ELR (cell line): ENCODE results near the gene CLIC1.

Experiments
- DNase-seq: peaks from one replicate; pipeline ENCODE4 v3.0.0-alpha.2; 2015; ENCODE audit warnings: low read depth

Gene CLIC1

DNA sequence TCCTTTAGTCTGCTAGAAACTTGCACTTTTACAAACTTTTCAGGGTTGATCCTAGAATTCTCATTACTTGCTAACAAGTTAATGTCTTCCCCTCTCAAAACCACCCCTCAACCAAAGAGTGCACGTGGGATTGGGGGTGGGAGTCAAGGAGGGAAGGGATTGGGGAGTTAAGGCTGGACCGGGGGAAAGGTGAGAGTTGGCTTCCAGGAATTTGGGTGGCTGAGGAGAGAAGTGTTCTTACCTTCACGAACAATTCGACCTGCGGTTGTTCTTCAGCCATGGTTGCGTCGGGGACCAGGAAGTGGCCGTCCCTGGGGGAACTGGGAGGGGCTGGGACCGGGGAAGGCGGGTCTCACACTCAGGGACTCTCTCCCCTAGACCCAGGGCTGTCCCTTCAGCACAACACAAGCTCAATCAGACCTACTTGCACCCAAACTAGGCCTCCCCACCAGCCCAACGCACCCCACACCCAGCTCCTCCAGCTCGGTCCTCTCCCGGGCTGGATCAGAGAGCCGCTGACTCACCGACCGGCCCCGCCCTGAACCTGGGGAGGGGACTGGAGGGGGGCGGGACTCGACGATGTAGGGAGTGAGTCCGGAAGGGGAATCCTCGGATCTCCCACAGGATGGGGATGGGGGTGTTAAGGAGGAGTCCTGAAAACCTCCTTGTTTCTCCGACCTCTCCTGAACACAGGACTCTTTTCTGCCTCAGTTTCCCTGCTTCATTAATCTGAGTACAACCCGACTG is at the start of gene CLIC1:
Gene CLIC1, minus strand, starts transcription at position 510 of the 747 bp plus-strand sequence. Its CDS starts 230 bp downstream, at position 280.
- peak; percentile 93 for DNase-seq

DNA sequence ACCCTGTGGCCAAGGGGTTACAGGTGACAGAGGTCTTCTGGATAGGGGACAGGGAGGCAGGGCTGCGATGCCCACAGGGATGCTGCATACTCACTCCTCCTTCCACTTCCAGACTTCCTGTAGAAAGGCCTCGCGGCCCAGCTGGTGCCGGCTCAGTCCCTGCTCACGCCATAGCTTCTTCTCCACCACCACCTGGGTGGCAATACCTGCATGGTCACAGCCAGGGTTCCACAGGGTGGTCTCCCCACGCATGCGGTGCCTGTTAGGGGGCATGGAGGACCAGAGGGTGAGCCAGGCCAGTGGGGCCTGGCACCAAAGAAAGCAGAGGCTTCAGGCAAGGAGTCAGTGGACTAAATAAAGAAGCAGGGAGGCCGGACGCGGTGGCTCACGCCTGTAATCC is 49.1 kb upstream of the CLIC1 start:
- DNase-seq, result no peak

DNA sequence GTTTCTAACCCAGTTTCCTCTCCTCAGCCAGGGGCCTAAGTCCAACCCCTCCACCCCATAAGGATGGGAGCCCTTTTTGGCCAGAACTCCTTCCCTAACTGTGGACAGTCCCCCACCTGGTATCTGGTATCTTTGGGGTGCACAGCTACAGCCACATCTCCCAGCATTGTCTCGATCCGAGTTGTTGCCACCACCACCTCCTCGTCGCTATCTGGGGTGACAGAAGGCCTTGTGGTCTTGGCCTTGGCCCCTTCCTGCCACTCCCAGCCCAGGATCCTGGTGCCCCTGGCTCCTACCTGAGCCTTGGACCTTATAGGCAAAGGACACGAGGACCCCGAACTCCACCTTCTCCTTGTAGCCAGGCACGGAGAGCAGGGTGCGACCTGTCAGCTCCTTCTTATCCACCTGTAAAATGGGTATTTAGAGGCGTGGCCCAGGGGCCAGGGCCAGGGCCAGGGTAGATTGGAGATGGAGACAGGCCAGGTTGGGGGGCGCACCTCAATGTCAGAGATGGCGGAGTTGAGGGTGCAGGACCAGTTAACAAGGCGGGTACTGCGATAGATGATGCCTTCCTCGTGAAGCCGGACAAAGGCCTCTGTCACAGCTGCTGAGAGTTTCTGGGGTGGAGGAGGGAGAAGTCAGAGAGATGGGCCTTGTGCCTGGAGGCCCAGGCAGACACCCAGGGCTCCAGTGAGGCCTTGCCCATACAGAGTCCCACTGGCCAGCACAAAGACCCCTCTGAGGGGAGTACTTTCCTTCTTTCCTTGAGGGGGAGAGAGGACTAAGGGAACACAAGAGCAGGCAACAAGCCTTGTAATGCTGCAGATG is 48.0 kb upstream of the CLIC1 start:
- DNase-seq, result no peak

DNA sequence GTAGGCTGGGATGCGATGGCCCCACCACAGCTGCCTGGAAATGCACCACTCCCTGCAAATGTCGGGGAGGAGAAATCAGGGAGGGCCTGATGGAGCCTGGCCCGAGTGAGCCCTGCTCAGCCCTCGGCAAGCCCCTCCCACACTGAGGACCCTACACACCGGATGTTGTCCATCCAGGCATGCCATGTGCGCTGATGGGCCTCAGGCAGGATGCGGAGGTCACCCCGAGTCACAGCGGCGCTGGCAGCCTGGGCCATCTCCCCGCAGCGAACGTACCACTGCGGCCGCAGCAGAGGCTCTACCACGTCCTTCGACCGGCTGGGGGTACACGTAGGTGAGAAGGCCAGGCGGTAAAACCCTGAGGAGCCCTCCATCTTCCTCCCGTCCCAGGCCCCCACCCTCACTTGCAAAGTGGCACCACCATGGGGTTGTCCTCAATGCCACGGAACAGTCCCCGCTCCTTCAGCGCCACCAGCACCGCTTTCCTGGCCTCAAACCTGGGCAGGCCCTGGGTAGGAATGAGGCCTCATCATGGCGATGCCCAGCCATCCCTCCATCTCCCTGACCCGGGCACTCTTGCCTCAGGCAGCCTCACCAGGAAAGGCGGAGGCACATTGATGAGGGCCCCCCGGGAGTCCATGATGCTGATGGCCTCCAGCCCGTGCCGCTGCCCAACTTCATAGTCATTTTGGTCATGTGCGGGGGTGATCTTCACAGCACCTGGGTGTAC is 46.0 kb upstream of the CLIC1 start:
- no peak for DNase-seq

DNA sequence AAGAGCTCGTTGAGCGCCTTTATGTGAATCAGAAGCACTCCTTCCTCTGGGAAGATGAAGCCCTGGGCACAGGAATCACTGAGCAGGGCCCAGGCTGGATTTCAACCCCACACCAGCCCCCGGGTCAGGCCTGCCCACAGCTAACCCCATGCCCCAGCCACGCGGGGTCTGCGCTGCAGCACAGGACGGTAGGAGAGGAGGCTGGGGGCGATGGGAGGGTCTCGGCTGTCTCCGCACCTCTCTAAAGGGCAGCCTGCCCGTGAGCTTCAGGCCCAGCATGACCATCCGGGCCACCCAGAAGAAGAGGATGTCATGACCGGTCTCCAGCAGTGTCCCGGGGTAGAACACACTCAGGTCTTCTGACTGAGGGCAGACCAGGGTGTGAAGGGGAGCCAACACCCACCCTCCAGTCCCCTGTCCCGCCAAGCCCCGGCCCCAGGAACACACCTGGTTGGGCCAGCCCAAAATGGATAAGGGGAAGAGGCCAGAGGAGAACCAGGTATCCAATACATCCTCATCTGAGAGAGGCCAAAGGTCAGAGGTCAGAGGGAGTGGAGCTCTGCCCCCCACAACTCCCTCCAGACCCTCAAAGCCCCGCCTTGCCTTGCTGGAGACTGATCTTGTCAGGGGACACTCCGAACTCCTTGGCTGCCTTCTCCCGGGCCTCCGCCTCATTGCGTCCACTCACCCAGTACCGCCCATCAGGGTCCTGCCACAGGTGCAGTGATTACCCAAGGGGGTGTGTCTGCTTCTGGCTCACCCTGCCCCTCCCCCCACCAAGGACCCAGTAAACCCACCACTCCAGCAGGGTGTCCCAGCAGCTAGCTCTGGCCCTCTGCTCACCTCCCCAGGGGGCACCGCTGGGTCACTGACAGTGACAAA is 45.2 kb upstream of the CLIC1 start:
- no peak for DNase-seq

DNA sequence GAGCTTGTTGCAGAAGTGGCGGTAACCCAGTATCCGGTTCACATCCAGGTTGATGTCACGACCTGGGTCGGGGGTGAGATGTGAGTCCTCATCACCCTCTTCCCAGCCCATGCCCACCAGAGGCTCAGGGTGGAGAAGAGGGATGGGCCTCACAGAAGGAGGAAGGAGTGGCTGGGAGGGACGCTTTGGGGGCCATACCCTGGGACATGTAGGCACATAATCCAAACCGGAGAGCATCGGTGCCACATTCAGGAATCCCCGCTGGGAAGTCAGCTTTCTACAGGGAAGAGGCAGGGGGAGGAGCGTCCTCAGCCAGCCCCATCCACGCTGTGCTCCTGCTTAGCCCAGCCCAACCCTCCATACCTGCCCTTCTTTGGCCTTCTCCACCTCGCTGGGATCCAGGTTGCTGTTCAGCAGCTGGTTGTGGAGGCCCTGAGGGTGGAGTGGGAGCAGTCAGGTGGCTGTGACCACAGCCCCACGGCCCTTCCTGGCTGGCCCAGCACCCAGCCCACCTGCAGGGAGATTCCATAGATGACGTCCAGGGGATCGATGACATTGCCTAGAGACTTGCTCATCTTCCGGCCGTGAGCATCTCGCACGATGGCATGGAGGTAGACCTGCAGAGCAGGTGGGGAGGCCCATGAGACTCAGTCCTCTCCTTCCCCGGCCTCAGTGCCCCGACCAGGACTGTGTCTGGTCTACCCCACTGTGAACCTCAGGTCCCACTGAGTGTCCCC is 44.3 kb upstream of the CLIC1 start:
- DNase-seq, result no peak

DNA sequence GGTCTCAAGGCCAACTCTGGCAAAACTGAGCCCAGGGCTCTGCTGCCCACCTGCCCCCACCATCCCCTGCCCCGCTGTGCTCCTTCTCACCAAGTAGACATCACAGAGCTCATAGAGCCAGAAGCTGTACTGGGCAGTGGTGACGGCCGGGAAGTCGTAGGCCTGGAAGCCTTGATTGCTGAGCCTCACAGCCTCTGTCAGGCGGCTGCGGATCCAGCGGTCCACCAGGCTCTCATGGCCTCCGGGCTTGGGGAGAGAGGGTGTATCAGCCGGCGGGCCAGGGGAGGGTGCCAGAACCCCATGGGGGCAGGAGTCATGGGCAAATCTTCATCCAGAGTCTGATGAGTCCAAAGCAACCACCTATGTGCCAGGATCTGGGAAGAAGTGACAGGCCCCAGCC is 43.6 kb upstream of the CLIC1 start:
- DNase-seq, result no peak

DNA sequence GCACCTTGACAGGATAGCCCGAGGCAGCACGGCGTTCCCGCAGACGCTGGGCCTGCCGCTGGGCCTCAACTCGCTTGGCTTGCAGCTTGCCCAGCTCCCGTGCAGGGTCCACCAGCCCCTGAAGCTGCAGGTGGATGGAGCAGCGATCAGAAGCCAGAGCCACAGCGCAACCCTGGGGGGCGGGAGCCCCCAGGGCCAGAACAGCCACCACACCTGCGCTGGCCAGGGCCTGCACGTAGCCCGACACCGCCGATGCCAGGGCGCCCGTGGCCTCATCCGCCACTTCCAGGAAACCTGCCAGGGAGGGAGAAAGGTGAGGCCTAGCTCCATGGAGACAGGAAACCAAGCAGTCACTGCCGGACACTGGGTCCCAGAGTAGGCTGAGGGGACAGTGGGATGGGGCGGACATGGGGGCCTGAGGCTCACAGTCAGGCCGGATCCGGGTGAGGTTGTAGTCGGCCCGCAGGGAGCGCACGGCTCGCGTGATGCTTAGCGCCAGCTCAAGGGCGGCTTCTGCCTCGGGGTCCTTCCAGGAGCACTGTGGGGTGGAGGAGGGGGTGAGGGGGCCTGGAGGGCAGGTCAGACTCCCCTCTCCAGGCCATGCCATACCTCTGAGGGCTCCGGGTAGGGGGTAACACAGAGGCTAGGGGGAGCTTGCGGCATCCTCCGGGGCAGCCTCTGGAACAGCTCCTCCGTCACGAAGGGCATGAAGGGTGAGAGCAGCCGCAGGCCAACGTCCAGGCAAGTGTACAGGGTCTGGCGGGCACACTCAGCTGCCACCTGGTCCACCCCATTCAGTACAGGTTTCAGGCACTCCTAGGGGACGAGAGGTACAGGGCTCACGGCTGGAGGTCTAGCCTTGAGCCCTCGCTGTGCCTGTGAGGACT is 42.9 kb upstream of the CLIC1 start:
- no peak for DNase-seq

DNA sequence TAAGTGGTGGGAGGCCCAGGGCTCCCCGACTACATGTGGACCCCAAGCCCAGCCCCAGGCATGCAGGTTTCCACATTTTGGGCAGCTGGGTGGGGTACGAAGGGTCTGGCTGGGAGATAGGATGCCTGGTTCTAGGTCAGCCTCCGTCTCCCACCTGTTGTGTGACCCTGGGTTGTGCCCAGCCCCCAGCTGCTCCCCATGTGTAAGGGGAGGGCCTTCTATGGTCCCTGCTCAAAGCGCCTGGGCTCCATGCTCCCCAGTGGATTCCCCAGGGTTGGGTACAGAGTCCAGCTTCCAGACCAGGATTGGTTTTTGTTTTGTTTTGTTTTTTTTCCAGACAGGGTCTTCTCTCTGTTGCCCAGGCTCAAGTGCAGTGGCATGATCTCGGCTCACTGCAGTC is 41.9 kb upstream of the CLIC1 start:
- DNase-seq, result no peak

DNA sequence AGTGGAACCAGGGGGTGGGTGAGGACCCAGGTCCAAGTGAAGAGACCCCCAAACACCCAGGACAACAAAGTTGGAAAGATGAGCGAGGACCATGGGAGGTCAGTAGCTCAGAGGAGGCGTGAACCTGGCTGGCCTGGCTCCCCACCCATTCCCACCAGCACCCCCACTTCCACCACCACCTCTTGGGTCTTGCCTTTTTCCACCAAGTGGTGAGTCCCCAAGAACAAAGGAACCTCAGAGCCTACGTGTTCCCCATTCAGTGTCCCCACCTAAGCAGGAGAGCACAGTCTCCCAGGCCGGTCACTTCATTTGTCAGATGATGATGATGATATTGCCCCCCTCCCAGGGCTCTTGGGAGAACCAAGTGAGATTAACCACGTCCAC is 41.3 kb upstream of the CLIC1 start:
- no peak for DNase-seq

DNA sequence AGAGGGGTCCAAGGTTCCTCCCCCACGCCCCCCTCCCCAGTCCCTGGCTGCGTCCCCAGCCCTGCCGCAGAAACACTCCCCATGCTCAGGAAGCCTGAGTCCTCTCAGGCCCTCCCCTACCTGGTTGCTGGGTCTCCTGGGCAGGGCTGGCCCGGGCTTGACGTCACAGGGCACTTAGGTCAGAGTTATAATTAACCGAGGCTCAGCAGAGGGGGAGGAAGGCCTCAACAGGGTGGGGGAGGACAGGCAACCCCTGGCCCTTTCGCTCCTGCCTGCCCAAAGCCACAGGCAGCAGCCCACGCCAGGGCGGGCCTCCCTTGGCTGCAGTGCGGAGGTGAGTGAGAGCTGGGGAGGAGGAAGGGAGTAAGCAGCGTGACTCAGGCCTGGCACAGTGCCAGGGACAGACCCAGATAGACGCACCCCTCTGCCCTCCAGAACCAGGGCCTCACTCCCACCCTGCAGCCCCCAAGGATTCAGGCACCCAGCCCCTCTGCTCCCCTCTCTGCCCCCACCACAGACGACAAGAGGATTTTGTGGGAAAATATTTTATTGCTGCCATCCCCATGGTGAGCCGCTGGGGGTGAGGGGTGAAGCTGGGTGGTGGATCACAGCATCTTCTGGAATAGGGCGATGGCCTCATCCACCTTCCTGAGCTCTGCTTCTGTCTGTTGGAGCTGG is 40.8 kb upstream of the CLIC1 start, which contains the start of gene VWA7:
Gene VWA7, minus strand, starts transcription at position 340 of the 678 bp plus-strand sequence. CDS start 549 bp downstream, outside the sequence.
- peak; percentile 86 for DNase-seq

DNA sequence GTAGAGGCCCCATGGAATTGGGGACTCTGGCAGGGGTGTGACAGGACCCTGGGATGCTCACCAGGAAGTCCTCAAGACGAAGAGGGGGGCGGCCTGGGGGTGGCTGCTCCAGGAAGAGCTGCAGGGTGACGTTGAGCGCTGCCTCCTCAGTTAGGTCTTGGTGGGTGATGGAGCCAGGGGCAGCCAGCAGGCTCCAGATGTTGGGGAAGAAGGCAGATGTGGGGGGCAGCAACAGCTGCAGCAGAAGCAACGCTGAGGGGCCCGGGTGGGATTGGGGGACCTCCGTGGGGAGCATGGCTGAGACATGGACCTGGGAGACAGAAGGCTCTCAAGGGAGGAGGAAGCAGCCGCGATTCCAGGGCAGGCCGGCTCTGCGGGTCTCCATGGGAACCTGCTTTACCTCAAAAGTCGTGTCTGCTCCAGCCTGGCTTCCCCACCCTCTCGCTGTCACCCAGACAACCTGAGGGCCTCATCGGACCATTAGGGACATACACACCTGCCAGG is 40.2 kb upstream of the CLIC1 start:
- DNase-seq, result peak; percentile 28

DNA sequence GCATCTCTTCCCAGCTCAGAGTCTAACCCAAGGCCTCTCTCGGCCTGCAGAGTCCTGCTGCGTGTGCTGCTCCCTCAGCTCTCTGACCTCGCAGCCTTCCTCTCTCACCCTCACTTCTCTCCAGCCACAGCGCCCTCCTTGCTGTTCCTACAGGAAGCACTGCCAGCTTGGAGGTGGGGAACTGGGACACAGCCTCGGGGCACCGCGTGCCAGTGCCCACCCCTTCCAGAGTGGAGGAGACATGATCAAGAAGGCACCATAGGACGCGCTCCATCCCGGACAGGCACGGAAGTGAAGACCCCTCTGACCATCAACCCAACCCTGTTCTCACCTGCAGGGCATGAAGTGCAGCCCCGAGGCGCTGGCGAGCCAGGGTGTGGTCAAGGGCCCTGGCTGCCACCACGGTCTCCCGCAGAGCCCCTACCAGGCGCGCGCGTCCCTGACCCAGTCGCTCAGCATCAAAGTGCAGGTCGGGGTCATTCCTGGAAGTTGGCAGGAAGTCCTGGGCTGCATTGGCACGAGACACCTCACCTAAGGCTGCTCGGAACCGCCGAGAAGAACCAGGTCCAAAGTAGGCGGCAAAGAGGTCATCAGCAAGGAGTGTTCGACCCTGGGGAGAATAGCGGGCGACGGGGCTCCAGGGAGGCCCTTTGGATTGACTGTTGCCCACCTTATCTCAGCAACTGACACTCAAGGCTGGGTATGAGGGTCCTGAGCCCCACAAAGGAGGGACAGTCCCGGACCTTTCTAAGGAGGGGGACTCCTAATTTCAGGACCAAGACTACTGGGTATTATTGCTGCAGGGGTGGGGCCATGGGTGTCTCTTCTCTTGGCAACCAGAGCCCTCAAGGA is 39.5 kb upstream of the CLIC1 start:
- DNase-seq, result no peak

DNA sequence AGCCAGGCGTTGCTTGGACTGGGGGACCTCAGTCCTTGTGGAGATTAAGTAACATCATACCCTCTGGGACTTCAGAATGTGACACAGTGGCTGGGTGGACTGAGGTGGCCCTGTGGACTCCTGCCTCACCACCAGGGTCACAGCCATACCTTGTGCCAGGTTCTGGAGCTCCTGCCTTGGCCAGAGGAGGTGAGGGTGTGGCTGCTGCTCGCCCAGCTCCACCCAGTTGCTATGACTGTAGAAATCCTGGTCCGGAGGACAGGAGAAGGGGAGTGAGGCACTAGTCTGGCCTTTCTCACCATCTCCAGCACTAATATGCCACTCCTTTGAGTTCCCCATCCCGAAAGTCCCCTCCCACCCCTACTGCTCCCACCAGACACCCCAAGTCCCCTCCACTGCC is 38.9 kb upstream of the CLIC1 start:
- DNase-seq, result no peak

DNA sequence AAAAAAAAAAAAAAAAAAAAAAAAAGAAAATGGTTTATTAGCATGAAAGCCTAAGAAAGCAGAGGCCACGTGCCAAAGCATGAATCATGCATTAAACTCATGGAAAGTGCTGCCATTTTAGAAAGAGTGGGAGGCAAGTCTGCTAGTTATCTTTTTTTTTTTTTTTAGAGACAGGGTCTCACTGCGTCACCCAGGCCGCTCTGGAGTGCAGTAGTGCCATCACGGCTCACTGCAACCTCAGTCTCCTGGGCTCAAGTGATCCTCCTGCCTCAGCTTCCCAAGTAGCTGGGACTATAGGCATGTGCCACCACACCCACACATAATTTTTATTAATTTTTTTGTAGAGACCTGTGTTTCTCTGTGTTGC is 35.6 kb upstream of the CLIC1 start:
- peak; percentile 50 for DNase-seq

DNA sequence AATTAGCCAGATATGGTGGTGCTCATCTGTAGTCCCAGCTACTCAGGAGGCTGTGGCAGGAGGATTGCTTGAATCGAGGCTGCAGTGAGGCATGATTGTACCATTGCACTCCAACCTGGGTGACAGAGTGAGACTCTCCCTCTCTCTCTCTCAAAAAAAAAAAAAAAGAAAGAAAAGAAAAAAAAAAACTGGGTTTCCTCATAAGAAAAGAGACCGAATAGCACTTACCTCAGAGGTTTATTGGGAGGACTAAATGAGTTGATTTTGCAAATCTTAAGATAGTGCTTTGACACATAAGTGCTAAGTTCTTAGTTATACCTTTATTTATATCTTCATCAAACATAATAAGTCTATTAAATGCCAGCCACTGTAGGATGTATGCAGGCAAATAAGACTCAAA is 34.5 kb upstream of the CLIC1 start:
- no peak for DNase-seq

DNA sequence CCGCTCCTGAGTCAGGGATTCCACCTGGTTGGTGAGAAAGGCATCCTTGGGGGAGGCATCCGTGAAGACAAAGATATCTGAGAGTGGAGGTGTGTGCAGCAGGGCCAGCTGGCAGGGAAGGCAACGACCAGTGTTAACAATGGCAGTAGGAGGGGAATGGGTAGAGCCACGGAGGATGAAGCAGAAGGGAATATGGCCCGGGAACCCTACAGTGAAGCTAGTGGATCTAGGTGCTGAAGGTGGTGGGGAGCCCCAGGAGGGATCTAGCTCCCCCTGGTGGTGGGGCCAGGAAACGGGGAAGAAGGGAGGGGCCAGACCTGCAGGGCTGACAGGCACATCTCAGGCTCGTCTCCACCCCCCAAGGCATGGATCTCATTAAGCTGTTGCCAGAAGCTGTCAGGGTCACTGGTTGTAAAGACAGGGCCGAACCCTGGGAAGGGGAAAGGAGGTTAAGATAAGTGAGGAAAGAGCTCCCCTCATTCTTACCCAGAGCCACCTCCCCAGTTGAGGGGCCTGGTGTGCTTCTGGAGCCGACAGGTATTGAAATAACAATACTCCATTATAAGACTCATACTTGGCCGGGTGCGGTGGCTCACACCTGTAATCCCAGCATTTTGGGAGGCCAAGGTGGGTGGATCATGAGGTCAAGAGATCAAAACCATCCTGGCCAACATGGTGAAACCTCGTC is 33.5 kb upstream of the CLIC1 start:
- DNase-seq, result peak; percentile 63
